ENCODE measurements around the gene ARL8B.
"Not testable (repeated sequence)": the region's sequence is repeated elsewhere in the genome, so short reads cannot be mapped to it uniquely, and the experiment has no call there.

Gene ARL8B

GRCh38 chr3:5112043-5112442, 10.0 kb upstream of the ARL8B start:
- no peak for DNase-seq

- DNase-seq: not testable (repeated sequence)
Observed at GRCh38 chr3:5113726-5114125, 8.4 kb upstream of the ARL8B start.

GRCh38 chr3:5115506-5116162, 6.5 kb upstream of the ARL8B start:
- DNase-seq: no peak

GRCh38 chr3:5116538-5116937, 5.6 kb upstream of the ARL8B start:
- DNase-seq: no peak

GRCh38 chr3:5120446-5120845, 1.6 kb upstream of the ARL8B start:
- no peak for DNase-seq

- DNase-seq: peak; percentile 19 to 48
Observed at GRCh38 chr3:5122741-5123706, 932 bp downstream of the ARL8B start.

GRCh38 chr3:5123937-5124336, 1.8 kb downstream of the ARL8B start:
- no peak for DNase-seq

GRCh38 chr3:5126586-5126985, 4.5 kb downstream of the ARL8B start:
- DNase-seq: no peak

GRCh38 chr3:5128849-5129248, 6.8 kb downstream of the ARL8B start:
- DNase-seq: no peak

- DNase-seq: no peak
Observed at GRCh38 chr3:5133239-5134018, 11.3 kb downstream of the ARL8B start.

- DNase-seq: no peak
Observed at GRCh38 chr3:5134019-5134391, 11.9 kb downstream of the ARL8B start.

GRCh38 chr3:5134499-5134898, 12.4 kb downstream of the ARL8B start:
- DNase-seq: no peak

- peak in 1 of 2 experiments; percentile 15 for DNase-seq
Observed at GRCh38 chr3:5136211-5136918, 14.3 kb downstream of the ARL8B start.

- DNase-seq: no peak
Observed at GRCh38 chr3:5136919-5137429, 14.9 kb downstream of the ARL8B start.

- DNase-seq: no peak
Observed at GRCh38 chr3:5138214-5138981, 16.3 kb downstream of the ARL8B start.

- no peak for DNase-seq
Observed at GRCh38 chr3:5140230-5140621, 18.1 kb downstream of the ARL8B start.

- DNase-seq: no peak
Observed at GRCh38 chr3:5140839-5141238, 18.7 kb downstream of the ARL8B start.

- no peak for DNase-seq
Observed at GRCh38 chr3:5141760-5142159, 19.7 kb downstream of the ARL8B start.

GRCh38 chr3:5143464-5143863, 21.4 kb downstream of the ARL8B start:
- DNase-seq: no peak

GRCh38 chr3:5144316-5144994, 22.4 kb downstream of the ARL8B start:
- DNase-seq: no peak

GRCh38 chr3:5145120-5145519, 23.0 kb downstream of the ARL8B start:
- DNase-seq: no peak
